T-helper 2 cell treated with Interferon-gamma antibody and Interleukin-4, amounts not matched to agents 100 ng/mL and 5 ng/mL, for 36 hours (primary cell): ENCODE results near the gene TRIO. TPM values are rescaled to one million over a fixed set of nuclear protein-coding genes. Genes with fewer than 3 reads are reported as not detected.

Source experiments
- intact Hi-C: fragments of 100-400 bp; cut with micrococcal nuclease; formaldehyde crosslinking; loops from one replicate; pipeline ENCODE4 v1.15.1; 2023
- total RNA-seq: library from RNA; stranded (reverse); gene quantifications from 2 replicates; pipeline ENCODE4 v1.2.3, GENCODE V29; 2022

TRIO gene
- total RNA-seq, 1 donor from 2014 or later = 17.2 TPM

GRCh38 chr5:14487897-14488570, 344.9 kb downstream of the TRIO start:
- intact Hi-C loops = no loop called here

DNA sequence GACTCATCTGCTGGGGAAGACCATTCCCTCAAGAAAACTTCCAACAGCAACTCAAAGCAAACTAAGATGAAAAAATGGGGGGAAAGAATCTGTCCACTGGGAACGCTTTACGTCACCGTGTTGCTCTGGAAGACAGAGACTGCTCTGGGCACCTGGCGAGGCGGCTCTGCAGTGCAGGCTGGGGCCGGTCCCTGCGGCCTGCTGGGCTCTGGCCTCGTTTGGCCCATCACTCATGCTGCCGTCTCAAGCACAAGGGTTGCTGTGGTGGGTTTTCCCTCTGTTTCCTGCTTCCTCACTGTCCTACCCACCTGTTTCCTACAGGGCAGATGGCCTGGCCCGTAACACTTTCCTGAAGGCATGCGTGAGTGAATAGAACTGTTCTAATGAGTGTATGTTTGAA, 345.6 kb downstream of the TRIO start:
- intact Hi-C loops = no loop called here

GRCh38 chr5:14489643-14490042, 346.5 kb downstream of the TRIO start:
- intact Hi-C loops = no loop called here

GRCh38 chr5:14490309-14490711, 347.2 kb downstream of the TRIO start:
- intact Hi-C loops = no loop called here

DNA sequence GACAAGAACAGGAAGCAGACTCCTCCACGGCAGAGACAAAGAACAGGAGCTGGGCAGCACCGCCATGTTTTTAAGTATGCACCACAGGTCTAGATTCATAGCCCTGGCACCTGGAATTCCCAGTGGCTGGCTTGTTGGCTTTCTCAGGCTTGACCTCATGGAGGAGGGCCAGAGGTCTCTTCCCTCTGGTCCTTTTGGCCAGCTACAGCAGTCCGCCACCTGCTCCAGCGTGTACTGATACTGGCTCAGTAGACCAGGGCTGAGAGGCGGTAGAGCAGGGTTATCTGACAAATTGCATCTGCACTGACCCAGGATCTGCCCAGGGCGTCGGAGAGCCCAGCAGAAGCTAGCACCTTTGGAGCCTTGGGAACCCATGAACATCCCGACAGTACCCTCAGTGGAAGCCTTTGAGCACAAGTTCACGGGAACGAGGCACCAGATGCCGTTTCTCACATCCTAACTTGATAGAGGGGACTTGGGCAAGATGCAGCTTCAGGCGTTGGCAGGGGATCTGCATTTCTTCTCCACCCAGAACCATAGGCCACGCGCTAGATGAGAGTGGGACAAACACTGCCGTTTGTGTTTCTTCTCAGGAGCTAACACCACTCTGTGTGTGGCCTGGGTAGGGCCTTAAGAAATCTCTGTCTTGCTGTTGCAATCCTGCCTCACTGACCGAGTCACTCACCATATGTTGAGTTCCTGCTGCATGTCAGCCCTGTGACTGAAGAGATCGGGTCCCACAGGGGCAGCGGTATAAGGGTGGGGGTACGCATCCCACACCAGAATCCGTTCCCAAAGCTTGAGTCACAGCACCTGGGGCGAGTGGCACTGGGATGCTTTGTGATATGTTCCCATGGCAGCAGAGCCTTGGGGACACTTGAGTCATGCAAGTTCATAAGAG, 348.1 kb downstream of the TRIO start:
- intact Hi-C loops = no loop called here

DNA sequence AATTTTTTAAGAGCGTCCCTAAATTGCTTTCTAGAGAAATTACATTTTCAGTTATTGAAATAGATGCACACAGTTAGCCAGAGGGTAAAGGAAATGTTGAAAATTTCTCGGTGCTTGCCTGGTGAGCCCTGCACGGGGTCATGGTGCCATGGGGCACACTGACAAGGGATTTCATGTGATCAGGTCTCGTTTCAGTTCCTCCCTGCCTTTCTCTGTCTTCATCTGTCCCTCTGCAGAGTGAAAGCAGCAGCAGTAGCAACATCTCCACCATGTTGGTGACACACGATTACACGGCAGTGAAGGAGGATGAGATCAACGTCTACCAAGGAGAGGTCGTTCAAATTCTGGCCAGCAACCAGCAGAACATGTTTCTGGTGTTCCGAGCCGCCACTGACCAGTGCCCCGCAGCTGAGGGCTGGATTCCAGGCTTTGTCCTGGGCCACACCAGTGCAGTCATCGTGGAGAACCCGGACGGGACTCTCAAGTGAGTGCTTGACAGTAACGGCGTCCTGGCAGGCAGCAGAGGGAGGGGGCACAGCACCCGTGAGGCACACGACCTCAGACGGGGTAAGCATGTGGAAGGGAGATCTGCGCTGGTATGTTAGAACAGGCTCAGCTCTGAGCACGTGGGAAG, 349.3 kb downstream of the TRIO start:
- intact Hi-C loops = no loop called here

GRCh38 chr5:14495301-14495700, 352.2 kb downstream of the TRIO start:
- intact Hi-C loops = no loop called here

GRCh38 chr5:14497311-14497710, 354.2 kb downstream of the TRIO start:
- intact Hi-C loops = no loop called here

DNA sequence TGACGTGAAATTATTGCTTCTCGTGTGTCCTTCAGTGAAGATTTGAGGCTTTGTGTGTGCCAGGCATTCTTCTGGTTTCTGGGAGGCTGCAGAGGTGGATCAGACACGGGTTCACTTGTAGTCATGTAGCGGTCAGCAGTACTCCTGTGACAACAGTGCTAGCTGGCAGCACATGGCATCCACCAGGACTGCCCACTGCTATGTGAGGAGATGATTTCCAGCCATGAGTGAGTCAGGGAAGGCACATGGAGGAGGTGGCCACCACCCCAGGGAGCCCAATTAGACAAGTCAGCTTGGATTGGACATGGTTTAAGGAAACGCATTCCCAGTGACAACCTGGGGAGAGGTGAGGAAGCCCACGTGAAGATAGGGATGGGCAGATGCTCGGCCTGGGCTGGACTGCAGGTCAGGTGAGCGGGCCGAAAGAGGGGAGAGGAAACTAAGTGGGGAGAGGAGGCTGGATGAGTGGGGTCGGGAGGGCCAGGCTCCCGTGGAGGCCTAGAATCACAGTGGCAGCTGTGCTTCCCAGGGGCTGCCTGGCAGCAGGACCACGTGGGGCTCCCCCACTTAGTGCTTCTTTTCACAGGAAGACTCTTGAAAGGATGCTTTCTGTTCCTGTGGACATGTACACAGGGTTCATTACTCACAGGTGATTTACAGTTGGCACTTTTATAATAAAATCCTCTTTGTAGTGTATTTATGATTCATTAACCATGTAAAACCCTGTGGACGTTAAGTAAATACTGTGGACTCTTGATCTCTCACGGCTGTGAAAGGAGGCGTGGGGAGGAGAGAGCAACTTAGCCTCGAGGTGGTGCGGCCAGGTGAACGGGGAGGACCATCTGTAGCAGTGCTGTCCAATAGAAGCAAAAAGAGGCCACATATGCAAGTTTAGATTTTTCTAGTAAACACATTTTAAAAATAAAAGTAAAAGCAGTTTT, 358.5 kb downstream of the TRIO start:
- intact Hi-C loops = no loop called here

DNA sequence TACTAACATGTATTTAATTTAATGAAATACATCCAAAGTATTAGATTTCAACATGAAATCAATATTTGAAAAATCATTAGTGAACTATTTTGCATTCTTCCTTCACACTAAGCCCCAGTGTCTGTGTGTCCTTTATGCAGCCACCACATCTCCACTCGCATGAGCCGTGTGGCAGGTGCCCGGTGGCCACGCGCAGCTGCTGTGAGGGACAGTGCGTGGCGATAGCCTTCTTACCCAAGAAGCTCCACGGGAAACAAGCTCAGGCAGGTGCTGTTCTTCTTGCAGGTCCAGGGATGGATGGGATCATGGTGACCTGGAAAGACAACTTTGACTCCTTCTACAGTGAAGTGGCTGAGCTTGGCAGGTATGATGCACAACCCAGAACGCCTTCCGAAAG, 359.1 kb downstream of the TRIO start:
- intact Hi-C loops = no loop called here

DNA sequence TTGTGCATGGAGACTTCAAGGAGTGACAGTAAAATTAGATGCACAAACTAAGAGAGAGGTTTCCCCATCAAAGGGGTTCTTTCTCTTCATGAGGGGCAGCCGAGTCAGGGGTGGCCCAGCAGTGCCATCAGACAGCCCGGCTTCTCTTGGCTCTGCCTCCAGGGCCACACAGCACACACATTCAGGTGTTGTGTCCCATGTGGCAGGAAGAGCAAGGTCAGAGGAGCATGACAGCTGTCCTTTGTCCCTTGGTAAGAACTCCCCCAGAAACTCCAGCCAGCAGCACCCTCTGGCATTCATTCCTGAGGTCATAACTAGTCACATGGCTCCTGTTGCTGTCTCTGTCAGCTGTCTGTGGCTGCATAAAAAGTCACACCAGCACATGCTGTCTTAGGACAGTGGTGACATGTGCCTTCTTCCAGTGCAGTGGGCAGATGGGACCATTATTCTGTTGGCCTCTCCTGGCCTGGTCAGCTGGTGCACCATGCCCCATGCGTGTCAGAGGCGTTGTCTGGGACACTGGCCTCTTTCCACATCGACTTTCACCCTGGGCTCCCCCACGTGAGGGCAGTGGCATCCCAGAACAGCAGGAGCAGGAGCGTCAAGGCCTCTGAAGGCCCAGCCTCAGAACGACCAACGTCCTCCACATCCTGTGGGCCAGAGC, 360.0 kb downstream of the TRIO start:
- intact Hi-C loops = no loop called here

GRCh38 chr5:14503681-14504331, 360.7 kb downstream of the TRIO start:
- intact Hi-C loops = no loop called here

DNA sequence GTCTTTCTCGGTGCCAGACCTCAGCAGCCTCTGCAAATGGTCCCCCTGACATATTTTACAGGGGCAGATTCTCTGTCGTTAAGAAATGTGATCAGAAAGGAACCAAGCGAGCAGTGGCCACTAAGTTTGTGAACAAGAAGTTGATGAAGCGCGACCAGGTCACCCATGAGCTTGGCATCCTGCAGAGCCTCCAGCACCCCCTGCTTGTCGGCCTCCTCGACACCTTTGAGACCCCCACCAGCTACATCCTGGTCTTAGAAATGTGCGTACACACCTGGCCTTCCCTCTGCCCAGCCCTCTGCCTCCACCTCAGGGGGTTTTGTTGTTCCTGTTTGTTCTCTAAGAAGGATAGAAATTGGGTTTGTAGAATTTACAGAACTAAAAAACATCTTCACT, 361.2 kb downstream of the TRIO start:
- intact Hi-C loops = no loop called here

DNA sequence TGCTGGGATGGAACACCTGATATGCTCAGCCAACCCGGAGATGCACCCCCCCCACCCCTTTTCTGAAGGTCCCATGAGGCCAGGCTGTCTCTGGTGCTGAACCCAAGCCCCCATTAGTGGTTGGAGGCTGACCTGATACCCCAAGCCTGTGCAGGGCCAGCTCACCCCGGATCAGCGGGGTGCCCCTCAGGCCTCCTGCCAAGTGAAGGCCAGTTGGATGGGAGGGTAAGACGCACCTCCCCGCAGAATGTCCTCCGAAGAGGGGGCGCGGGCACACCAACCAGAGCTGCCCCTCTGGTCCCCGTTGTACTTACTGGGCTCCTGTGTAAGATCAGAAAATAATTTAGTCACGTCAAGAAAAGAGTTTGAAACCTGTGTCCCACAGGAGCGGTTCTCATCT, 361.7 kb downstream of the TRIO start:
- intact Hi-C loops = no loop called here

- intact Hi-C loops = no loop called here
Measured at GRCh38 chr5:14505310-14506139, 362.4 kb downstream of the TRIO start.

DNA sequence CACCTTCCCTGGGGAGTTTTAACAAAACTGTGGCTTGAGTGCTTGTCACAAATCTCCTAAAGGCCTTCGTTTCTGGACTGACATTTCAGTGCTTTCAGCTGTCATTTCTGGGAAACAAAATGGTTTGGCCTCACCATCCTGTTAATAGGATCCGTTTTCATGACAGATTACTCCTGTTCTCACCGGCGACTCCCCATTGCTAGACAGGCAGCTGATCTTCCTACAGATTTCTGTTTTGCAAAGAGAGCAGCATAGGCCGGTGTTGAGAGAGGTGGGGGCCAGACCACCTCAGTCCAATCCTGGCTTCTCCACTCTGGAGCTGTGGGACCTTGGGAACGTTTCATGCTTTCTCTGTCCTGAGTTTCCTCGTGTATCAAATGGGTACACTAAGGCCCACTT, 363.0 kb downstream of the TRIO start:
- intact Hi-C loops = no loop called here

DNA sequence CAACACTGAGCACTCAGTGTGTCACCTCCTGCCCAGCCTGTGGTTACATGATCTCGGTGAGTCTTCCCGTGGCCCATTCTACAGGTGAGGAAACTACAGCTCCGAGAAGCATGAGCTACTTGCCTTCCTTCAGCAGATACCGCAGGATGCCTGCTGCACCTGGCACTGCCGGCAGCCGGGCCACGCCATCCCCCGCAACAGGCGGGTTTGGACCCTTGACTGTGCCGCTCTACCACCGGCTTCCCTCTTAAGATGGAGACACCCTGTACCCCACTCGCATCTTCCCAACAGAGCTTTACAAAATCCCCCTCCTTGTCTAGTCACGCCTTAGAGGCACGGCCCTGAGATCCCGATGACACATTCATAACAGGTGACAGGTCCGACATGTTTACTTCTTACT, 363.5 kb downstream of the TRIO start:
- intact Hi-C loops = no loop called here

DNA sequence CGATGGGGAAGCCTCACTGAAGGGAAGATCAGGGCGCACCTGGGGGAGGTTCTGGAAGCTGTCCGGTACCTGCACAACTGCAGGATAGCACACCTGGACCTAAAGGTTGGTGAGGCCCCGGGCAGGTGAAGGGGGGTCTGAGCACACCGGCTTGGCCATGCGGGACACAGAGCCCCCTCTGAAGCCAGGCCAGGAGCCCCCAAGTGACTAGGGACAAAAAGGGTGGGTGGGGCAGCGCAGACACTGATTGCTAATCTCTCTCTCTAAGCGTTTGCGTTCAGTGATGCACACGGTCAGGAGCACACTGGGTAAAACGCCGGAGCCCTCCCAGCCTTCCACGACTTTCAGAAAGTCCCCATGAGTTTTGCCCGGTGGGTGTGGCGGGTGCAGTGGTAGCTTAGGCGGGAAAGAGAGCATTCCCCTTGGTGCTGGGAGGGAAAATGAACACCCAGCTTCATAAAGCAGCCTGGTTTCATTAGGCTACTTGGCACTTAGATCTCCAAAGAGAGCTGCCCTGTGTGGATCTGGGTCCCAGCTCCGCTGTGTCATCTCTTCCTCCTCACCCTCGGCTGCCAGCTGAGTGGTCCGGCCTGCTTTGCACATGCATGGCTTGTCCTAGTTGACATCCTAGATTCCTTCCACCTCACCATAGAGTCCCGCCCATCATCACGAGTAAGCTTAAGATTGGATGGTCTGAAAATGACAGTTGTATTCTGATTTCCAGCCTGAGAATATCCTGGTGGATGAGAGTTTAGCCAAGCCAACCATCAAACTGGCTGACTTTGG, 364.2 kb downstream of the TRIO start:
- intact Hi-C loops = no loop called here
